ENCODE data around the gene MUC16.
A peak's percentile ranks its signal among the peaks of the same experiment; 100 is the strongest.

MUC16 gene

GRCh38 chr19:9000933-9001332 lies 9.3 kb downstream of the MUC16 start:
- DNase-seq: no peak

DNA sequence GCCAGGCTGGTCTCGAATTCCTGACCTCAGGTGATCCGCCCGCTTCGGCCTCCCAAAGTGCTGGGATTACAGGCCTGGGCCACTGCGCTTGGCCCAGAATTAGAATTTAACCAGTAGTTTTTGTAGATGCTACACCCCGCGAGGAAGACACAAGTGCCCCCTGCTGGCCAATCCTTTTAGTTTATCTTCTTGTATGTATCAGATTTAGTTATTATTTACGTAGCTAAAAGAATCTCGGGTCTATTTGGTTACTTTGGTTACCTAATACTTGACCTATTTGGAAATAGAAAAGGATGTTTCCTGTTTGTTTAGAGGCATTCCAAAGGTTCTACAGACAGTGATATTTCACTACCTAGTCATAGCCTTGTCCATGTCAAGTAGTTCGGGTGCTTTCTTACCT lies 22.0 kb downstream of the MUC16 start:
- DNase-seq: peak; percentile 20

GRCh38 chr19:8986296-8986695 lies 23.9 kb downstream of the MUC16 start:
- no peak for DNase-seq

DNA sequence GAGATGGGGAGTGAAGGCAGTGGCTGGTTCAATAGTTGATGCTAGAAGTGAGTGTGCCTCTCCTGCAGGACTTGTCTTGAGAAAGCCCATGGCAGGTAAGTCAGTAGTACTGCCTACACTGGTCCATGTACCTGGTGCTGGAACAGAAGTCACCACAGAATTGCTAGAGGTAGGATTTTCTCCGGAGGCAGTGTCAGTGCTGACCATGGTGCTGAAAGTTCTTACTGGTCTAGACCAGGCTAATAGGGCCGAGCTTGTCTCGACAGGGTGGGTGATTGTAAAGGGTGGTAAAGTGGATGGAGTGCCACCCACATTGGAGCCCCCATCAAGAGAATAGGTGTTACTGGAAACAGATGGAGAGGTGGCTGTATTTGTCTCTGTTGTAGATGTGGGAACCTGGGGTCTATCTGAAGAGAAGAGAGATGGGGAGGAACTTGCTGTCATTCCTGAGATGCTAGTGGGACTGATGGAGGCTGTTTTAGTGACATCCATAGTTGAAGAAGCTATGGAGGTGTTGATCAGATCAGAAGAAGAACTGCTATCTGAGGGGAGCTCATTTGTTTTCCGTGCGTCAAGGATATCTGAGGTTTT lies 36.6 kb downstream of the MUC16 start:
- no peak for DNase-seq

DNA sequence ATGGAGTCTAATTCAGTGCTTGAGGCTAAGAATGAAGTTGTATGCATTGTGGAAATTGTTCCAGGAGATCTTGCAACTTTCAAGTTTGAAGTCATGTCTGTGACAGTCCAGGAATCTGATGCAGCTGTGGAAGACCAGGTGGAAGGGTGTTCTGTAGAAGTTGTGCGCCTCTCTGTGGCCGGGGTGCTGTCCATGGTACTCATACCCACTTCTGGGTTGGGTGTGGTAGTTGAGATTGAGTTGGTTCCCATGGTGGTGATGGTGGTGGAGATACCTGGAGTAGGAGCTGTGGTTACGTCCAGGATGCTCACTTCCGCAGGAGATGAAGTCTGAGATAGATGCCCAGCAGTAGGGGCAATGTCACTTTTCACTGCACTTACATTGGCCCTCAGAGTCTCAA lies 44.3 kb downstream of the MUC16 start:
- no peak for DNase-seq
